Common myeloid progenitor, CD34-positive (primary cell): ENCODE measurements around the gene KERA.

Experiments
- CTCF ChIA-PET: fragments of 350-600 bp; sonication (Branson Sonifier 250); formaldehyde crosslinking; loops from one replicate; lab custom pipeline; 2021; ENCODE audit warnings: antibody characterized with exemption; lab: Charles Lee
- POLR2A ChIA-PET: fragments of 350-600 bp; sonication (Branson Sonifier 250); formaldehyde crosslinking; loops from one replicate; lab custom pipeline; 2021; ENCODE audit warnings: antibody characterized with exemption; lab: Charles Lee
- DNase-seq, 3 donors: peaks; one replicate each; pipeline versions ENCODE4 v3.0.0 to v3.0.0-alpha.2; 2013
- H3K27ac ChIP-seq, 2 experiments: 1 replicate in 1 of 2; 2 replicates in 1 of 2; pipeline ENCODE4 v1.7.0; 2013; ENCODE audit warnings: inconsistent platforms in 2 of 2, low read length in 2 of 2, mild to moderate bottlenecking in 2 of 2, low read depth in 1 of 2, moderate library complexity in 1 of 2; ENCODE audit not compliant: severe bottlenecking in 2 of 2, insufficient read depth in 1 of 2, poor library complexity in 1 of 2
- H3K27me3 ChIP-seq, 5 experiments: replicated peaks in 2 of 5; 1 replicate in 3 of 5; 2 replicates in 2 of 5; pipeline versions ENCODE4 v1.6.1 to v1.7.0; 2013; ENCODE audit warnings: low read length in 4 of 5, mild to moderate bottlenecking in 2 of 5, moderate library complexity in 2 of 5, inconsistent platforms in 1 of 5; ENCODE audit not compliant: insufficient read depth in 5 of 5, control insufficient read depth in 4 of 5
- H3K36me3 ChIP-seq, 4 experiments: 1 replicate in 2 of 4; 2 replicates in 2 of 4; pipeline versions ENCODE4 v1.6.1 to v1.7.0; 2013; ENCODE audit warnings: low read length in 3 of 4, control low read depth in 1 of 4, mild to moderate bottlenecking in 1 of 4; ENCODE audit not compliant: control insufficient read depth in 4 of 4, insufficient read depth in 4 of 4
- H3K4me1 ChIP-seq, 4 experiments: 1 replicate in 3 of 4; 2 replicates in 1 of 4; pipeline versions ENCODE4 v1.6.1 to v1.7.1; 2013; ENCODE audit warnings: low read length in 3 of 4, mild to moderate bottlenecking in 3 of 4, control low read depth in 1 of 4, inconsistent platforms in 1 of 4, moderate library complexity in 1 of 4; ENCODE audit not compliant: control insufficient read depth in 4 of 4, insufficient read depth in 4 of 4; ENCODE audit errors: control extremely low read depth in 1 of 4
- H3K4me3 ChIP-seq, 7 experiments: 1 replicate in 4 of 7; 2 replicates in 3 of 7; pipeline versions ENCODE4 v1.5.1 to v1.7.0; 2013; ENCODE audit warnings: mild to moderate bottlenecking in 7 of 7, low read length in 6 of 7, moderate library complexity in 6 of 7, inconsistent platforms in 2 of 7, low read depth in 2 of 7, control low read depth in 1 of 7; ENCODE audit not compliant: insufficient read depth in 4 of 7, control insufficient read depth in 1 of 7; ENCODE audit errors: extremely low read depth in 1 of 7
- H3K9me3 ChIP-seq, 5 experiments: 1 replicate in 4 of 5; 2 replicates in 1 of 5; pipeline versions ENCODE4 v1.6.1 to v1.7.1; 2013; ENCODE audit warnings: low read length in 4 of 5, mild to moderate bottlenecking in 2 of 5, inconsistent platforms in 1 of 5, low read depth in 1 of 5, moderate library complexity in 1 of 5; ENCODE audit not compliant: control insufficient read depth in 4 of 5, insufficient read depth in 2 of 5; ENCODE audit errors: control extremely low read depth in 1 of 5
- WGBS: methylation state at CpG from one replicate; pipeline ENCODE4 v1.1.5; 2013; ENCODE audit not compliant: insufficient coverage; 5-methylcytosine and 5-hydroxymethylcytosine counted together

The KERA gene

GRCh38 chr12:91017511-91018263, 40.1 kb downstream of the KERA start:
- POLR2A ChIA-PET = no interaction called here
- no peaks in the 10 kb centered on the region for H3K4me1 ChIP-seq
- CTCF ChIA-PET = no interaction called here
- no peak overlapping the region for H3K4me3 ChIP-seq
- no peak for DNase-seq
- H3K27me3 ChIP-seq = no peaks in the 10 kb centered on the region
- H3K27ac ChIP-seq = no peak overlapping the region
- no peaks in the 10 kb centered on the region for H3K9me3 ChIP-seq
- WGBS = 0% methylated on average over 1 of the region's 5 CpGs
- H3K36me3 ChIP-seq = no peaks in the 10 kb centered on the region

- POLR2A ChIA-PET = no interaction called here
- no peaks in the 10 kb centered on the region for H3K36me3 ChIP-seq
- no peaks in the 10 kb centered on the region for H3K9me3 ChIP-seq
- DNase-seq = no peak
- CTCF ChIA-PET = no interaction called here
- no CpG with 5 or more reads among the region's 1 CpG for WGBS
- no peak overlapping the region for H3K4me3 ChIP-seq
- no peak overlapping the region for H3K27ac ChIP-seq
- H3K4me1 ChIP-seq = no peaks in the 10 kb centered on the region
- H3K27me3 ChIP-seq = no peaks in the 10 kb centered on the region
Observed at GRCh38 chr12:91017043-91017442, 40.8 kb downstream of the KERA start.

- Histone ChIP-seq H3K4me3 (no peak overlapping the region), H3K4me1 (no peaks in the 10 kb centered on the region), H3K27me3 (no peaks in the 10 kb centered on the region), H3K27ac (no peak overlapping the region), H3K9me3 (no peaks in the 10 kb centered on the region), H3K36me3 (no peaks in the 10 kb centered on the region)
- WGBS = 75% methylated on average over 1 of the region's 1 CpG
- ChIA-PET POLR2A (no interaction called here), CTCF (interaction anchor here (1.0 kb wide), 1 partner anchor 10 kb away, joined by 3 read pairs; no protein-coding TSS in a partner anchor)
- DNase-seq = no peak
Observed at GRCh38 chr12:91009319-91009950, 48.4 kb downstream of the KERA start.

GRCh38 chr12:91007531-91008290, 50.1 kb downstream of the KERA start:
- WGBS = 100% methylated on average over 1 of the region's 2 CpGs
- Histone ChIP-seq H3K27ac (no peak overlapping the region), H3K9me3 (no peaks in the 10 kb centered on the region), H3K4me3 (no peak overlapping the region), H3K27me3 (no peaks in the 10 kb centered on the region), H3K36me3 (no peaks in the 10 kb centered on the region), H3K4me1 (no peaks in the 10 kb centered on the region)
- no peak for DNase-seq
- CTCF ChIA-PET = interaction anchor here (1.3 kb wide), 1 partner anchor 13 kb away, joined by 3 read pairs; no protein-coding TSS in a partner anchor
- POLR2A ChIA-PET = no interaction called here

- POLR2A ChIA-PET = no interaction called here
- Histone ChIP-seq H3K36me3 (no peaks in the 10 kb centered on the region), H3K4me3 (no peak within 1 kb of the TSS), H3K4me1 (no peaks in the 10 kb centered on the region), H3K9me3 (no peaks in the 10 kb centered on the region), H3K27me3 (no peaks in the 10 kb centered on the region), H3K27ac (no peak within 1 kb of the TSS)
- DNase-seq = no peak
- CTCF ChIA-PET = interaction anchor here (1.1 to 1.3 kb wide), 2 partner anchors 12 to 27 kb away, joined by 3 to 4 read pairs; no protein-coding TSS in a partner anchor
Observed at GRCh38 chr12:91004872-91005271, 53.0 kb downstream of the KERA start, which contains the start of gene EPYC. TSS of gene EPYC (minus strand) at chr12:91004972. CDS start at chr12:91002565, 2,407 bp downstream.

GRCh38 chr12:91003737-91004136, 54.1 kb downstream of the KERA start:
- H3K36me3 ChIP-seq = no peaks in the 10 kb centered on the region
- no peak overlapping the region for H3K27ac ChIP-seq
- no peak overlapping the region for H3K4me3 ChIP-seq
- ChIA-PET CTCF (interaction anchor here (1.1 to 1.3 kb wide), 2 partner anchors 11 to 25 kb away, joined by 3 to 4 read pairs; no protein-coding TSS in a partner anchor), POLR2A (no interaction called here)
- no peak for DNase-seq
- no peaks in the 10 kb centered on the region for H3K27me3 ChIP-seq
- no peaks in the 10 kb centered on the region for H3K9me3 ChIP-seq
- H3K4me1 ChIP-seq = no peaks in the 10 kb centered on the region

- DNase-seq = no peak
- 88% methylated on average over 1 of the region's 1 CpG for WGBS
- ChIA-PET CTCF (no interaction called here), POLR2A (no interaction called here)
- no peak overlapping the region for H3K4me3 ChIP-seq
- H3K9me3 ChIP-seq = no peaks in the 10 kb centered on the region
- no peak overlapping the region for H3K27ac ChIP-seq
- H3K36me3 ChIP-seq = no peaks in the 10 kb centered on the region
- H3K4me1 ChIP-seq = no peaks in the 10 kb centered on the region
- no peaks in the 10 kb centered on the region for H3K27me3 ChIP-seq
Observed at GRCh38 chr12:91001306-91001705, 56.5 kb downstream of the KERA start.
